Measurements from ENCODE around the gene CDKAL1.

Gene CDKAL1

GRCh38 chr6:21121636-21122136 lies 587.4 kb downstream of the CDKAL1 start:
- H4K20me1 ChIP-seq (ENCODE audit: insufficient read depth, low read length, poor library complexity, severe bottlenecking) = no peaks in the 10 kb centered on the region
- TF ChIP-seq, protein P1, sequence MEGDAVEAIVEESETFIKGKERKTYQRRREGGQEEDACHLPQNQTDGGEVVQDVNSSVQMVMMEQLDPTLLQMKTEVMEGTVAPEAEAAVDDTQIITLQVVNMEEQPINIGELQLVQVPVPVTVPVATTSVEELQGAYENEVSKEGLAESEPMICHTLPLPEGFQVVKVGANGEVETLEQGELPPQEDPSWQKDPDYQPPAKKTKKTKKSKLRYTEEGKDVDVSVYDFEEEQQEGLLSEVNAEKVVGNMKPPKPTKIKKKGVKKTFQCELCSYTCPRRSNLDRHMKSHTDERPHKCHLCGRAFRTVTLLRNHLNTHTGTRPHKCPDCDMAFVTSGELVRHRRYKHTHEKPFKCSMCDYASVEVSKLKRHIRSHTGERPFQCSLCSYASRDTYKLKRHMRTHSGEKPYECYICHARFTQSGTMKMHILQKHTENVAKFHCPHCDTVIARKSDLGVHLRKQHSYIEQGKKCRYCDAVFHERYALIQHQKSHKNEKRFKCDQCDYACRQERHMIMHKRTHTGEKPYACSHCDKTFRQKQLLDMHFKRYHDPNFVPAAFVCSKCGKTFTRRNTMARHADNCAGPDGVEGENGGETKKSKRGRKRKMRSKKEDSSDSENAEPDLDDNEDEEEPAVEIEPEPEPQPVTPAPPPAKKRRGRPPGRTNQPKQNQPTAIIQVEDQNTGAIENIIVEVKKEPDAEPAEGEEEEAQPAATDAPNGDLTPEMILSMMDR (conservative IDR thresholded peaks at IDR 0.05; ENCODE audit: low read length) = no peak
- H3K36me3 ChIP-seq (ENCODE audit: insufficient read depth, low read length) = no peaks in the 10 kb centered on the region
- H3K4me1 ChIP-seq (ENCODE audit: insufficient read depth, low read length, poor library complexity, severe bottlenecking) = peaks cover 19% of the 10 kb centered on the region
- no peaks in the 10 kb centered on the region for H3K79me2 ChIP-seq (ENCODE audit: insufficient read depth, low read length)
- H3K9ac ChIP-seq (ENCODE audit: low read depth, low read length, poor library complexity, severe bottlenecking) = no peak overlapping the region
- H3K27me3 ChIP-seq (ENCODE audit: insufficient read depth, low read length, poor library complexity, severe bottlenecking) = no peaks in the 10 kb centered on the region
- H3K9me2 ChIP-seq (replicated peaks; ENCODE audit: low read depth, low read length) = no peaks in the 10 kb centered on the region
- H2AFZ ChIP-seq (ENCODE audit: low read length) = no peak overlapping the region
- H3F3A ChIP-seq (ENCODE audit: low read depth) = no peaks in the 10 kb centered on the region
- H3K9me3 ChIP-seq (ENCODE audit: insufficient read depth, low read depth, low read length) = no peaks in the 10 kb centered on the region
- H3K4me2 ChIP-seq (ENCODE audit: low read depth, low read length, poor library complexity, severe bottlenecking) = peak overlapping the region; percentile 41
- no peak overlapping the region for H3K4me3 ChIP-seq (ENCODE audit: low read length, poor library complexity, severe bottlenecking)

DNA sequence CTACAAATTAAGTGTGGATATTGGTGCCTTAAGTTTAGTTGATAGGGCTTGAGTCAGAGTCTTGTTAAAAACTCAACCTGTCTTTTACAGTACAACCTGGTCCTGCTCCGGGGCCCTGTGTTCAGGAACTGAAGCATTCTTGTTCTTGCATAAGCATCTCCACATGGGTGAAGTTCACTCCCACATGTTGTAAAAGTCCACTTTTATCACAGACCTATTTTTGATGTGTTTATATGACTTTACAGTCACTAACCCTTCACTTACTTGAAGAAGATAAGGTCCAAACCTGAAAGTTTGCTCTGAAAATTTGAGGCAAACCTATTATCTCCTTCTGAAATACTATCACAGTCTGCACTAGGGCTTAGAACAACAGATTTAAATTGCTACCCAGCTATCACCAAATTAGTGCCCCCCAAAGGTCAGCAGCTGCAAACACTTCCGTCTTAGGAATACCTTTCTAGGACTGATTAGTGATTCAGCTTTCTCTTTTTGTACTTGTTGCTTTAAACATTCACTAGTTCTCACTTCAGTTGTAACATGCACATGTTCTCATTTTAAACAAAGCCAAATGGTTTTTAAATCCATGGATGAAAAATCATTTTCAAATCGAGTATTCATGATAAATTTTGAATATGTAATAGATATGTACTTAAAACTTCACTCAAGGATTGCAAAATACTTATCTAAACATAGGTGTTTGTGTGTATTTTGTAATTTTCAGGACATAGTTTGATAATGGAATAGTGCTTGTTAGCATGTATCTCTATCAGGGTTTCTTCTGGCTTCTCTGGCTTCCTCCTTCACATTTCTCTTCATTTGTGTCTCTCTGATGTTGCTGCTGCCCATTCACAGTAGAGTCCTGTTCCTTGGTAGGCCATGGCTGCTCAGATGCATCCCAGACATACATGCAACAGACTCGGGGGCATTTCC lies 589.5 kb downstream of the CDKAL1 start:
- no peaks in the 10 kb centered on the region for H3K9me3 ChIP-seq (ENCODE audit: insufficient read depth, low read depth, low read length)
- no peaks in the 10 kb centered on the region for H3K36me3 ChIP-seq (ENCODE audit: insufficient read depth, low read length)
- no peaks in the 10 kb centered on the region for H3F3A ChIP-seq (ENCODE audit: low read depth)
- H3K79me2 ChIP-seq (ENCODE audit: insufficient read depth, low read length) = no peaks in the 10 kb centered on the region
- TF ChIP-seq, protein P1 (conservative IDR thresholded peaks at IDR 0.05; ENCODE audit: low read length) = peak; percentile 51
- TF ChIP-seq EZH2phosphoT487 (IDR thresholded peaks at IDR 0.05; ENCODE audit: borderline replicate concordance) = no peak
- no peaks in the 10 kb centered on the region for H3K9me2 ChIP-seq (replicated peaks; ENCODE audit: low read depth, low read length)
- no peak overlapping the region for H3K4me3 ChIP-seq (ENCODE audit: low read length, poor library complexity, severe bottlenecking)
- no peaks in the 10 kb centered on the region for H4K20me1 ChIP-seq (ENCODE audit: insufficient read depth, low read length, poor library complexity, severe bottlenecking)
- H3K4me2 ChIP-seq (ENCODE audit: low read depth, low read length, poor library complexity, severe bottlenecking) = no peak overlapping the region
- peaks cover 19% of the 10 kb centered on the region for H3K4me1 ChIP-seq (ENCODE audit: insufficient read depth, low read length, poor library complexity, severe bottlenecking)
- H3K27me3 ChIP-seq (ENCODE audit: insufficient read depth, low read length, poor library complexity, severe bottlenecking) = no peaks in the 10 kb centered on the region
- no peak overlapping the region for H3K9ac ChIP-seq (ENCODE audit: low read depth, low read length, poor library complexity, severe bottlenecking)
- H2AFZ ChIP-seq (ENCODE audit: low read length) = no peak overlapping the region

- Histone ChIP-seq H3F3A (ENCODE audit: low read depth) (no peaks in the 10 kb centered on the region), H3K4me2 (ENCODE audit: low read depth, low read length, poor library complexity, severe bottlenecking) (no peak overlapping the region), H3K4me1 (ENCODE audit: insufficient read depth, low read length, poor library complexity, severe bottlenecking) (peaks cover 16% of the 10 kb centered on the region), H3K79me2 (ENCODE audit: insufficient read depth, low read length) (no peaks in the 10 kb centered on the region), H4K20me1 (ENCODE audit: insufficient read depth, low read length, poor library complexity, severe bottlenecking) (no peaks in the 10 kb centered on the region), H3K27me3 (ENCODE audit: insufficient read depth, low read length, poor library complexity, severe bottlenecking) (no peaks in the 10 kb centered on the region), H3K9me3 (ENCODE audit: insufficient read depth, low read depth, low read length) (no peaks in the 10 kb centered on the region), H2AFZ (ENCODE audit: low read length) (no peak overlapping the region), H3K9ac (ENCODE audit: low read depth, low read length, poor library complexity, severe bottlenecking) (no peak overlapping the region), H3K4me3 (ENCODE audit: low read length, poor library complexity, severe bottlenecking) (no peak overlapping the region), H3K9me2 (replicated peaks; ENCODE audit: low read depth, low read length) (no peaks in the 10 kb centered on the region), H3K36me3 (ENCODE audit: insufficient read depth, low read length) (no peaks in the 10 kb centered on the region)
- TF ChIP-seq, protein P1 (conservative IDR thresholded peaks at IDR 0.05; ENCODE audit: low read length) = no peak
- no peak for TF ChIP-seq EZH2phosphoT487 (IDR thresholded peaks at IDR 0.05; ENCODE audit: borderline replicate concordance)
Measured at GRCh38 chr6:21128601-21129000, 594.3 kb downstream of the CDKAL1 start.
